IPS-NIHi7 (cell line): ENCODE measurements around the gene CAPN13.

Experiments
- DNase-seq: peaks from one replicate; pipeline ENCODE4 v3.0.0; 2012; ENCODE audit warnings: mixed read lengths; ENCODE audit errors: extremely low spot score

The CAPN13 gene

GRCh38 chr2:30786923-30787685 lies 20.1 kb downstream of the CAPN13 start:
- no peak for DNase-seq

- DNase-seq: no peak
Observed at GRCh38 chr2:30784682-30785081, 22.6 kb downstream of the CAPN13 start.

- DNase-seq: no peak
Observed at GRCh38 chr2:30781961-30782533, 25.2 kb downstream of the CAPN13 start.

GRCh38 chr2:30781451-30781850 lies 25.8 kb downstream of the CAPN13 start:
- no peak for DNase-seq

GRCh38 chr2:30780776-30781330 lies 26.4 kb downstream of the CAPN13 start:
- DNase-seq: no peak

GRCh38 chr2:30778611-30779010 lies 28.6 kb downstream of the CAPN13 start:
- DNase-seq: no peak

- DNase-seq: no peak
Observed at GRCh38 chr2:30777661-30778505, 29.4 kb downstream of the CAPN13 start.

- no peak for DNase-seq
Observed at GRCh38 chr2:30776831-30777635, 30.2 kb downstream of the CAPN13 start.

- DNase-seq: no peak
Observed at GRCh38 chr2:30775833-30776232, 31.4 kb downstream of the CAPN13 start.

- no peak for DNase-seq
Observed at GRCh38 chr2:30772021-30772705, 35.1 kb downstream of the CAPN13 start.

- no peak for DNase-seq
Observed at GRCh38 chr2:30770816-30771576, 36.2 kb downstream of the CAPN13 start.

- no peak for DNase-seq
Observed at GRCh38 chr2:30769891-30770462, 37.3 kb downstream of the CAPN13 start.

GRCh38 chr2:30769481-30769780 lies 37.8 kb downstream of the CAPN13 start:
- DNase-seq: no peak

- DNase-seq: no peak
Observed at GRCh38 chr2:30768708-30769480, 38.4 kb downstream of the CAPN13 start.

- DNase-seq: no peak
Observed at GRCh38 chr2:30768036-30768686, 39.1 kb downstream of the CAPN13 start.

GRCh38 chr2:30766666-30767065 lies 40.6 kb downstream of the CAPN13 start:
- DNase-seq: no peak

GRCh38 chr2:30765876-30766470 lies 41.3 kb downstream of the CAPN13 start:
- no peak for DNase-seq

GRCh38 chr2:30765191-30765590 lies 42.1 kb downstream of the CAPN13 start:
- no peak for DNase-seq
